ENCODE results near the gene NTM. TPM values are rescaled to one million over a fixed set of nuclear protein-coding genes. Genes with fewer than 3 reads are reported as not detected.
"Not testable (repeated sequence)": the region's sequence is repeated elsewhere in the genome, so short reads cannot be mapped to it uniquely, and the experiment has no call there.

The NTM gene
- total RNA-seq, 3 donors from 2014 or later: 0.66 to 9.0 (median 1.0) TPM

DNA sequence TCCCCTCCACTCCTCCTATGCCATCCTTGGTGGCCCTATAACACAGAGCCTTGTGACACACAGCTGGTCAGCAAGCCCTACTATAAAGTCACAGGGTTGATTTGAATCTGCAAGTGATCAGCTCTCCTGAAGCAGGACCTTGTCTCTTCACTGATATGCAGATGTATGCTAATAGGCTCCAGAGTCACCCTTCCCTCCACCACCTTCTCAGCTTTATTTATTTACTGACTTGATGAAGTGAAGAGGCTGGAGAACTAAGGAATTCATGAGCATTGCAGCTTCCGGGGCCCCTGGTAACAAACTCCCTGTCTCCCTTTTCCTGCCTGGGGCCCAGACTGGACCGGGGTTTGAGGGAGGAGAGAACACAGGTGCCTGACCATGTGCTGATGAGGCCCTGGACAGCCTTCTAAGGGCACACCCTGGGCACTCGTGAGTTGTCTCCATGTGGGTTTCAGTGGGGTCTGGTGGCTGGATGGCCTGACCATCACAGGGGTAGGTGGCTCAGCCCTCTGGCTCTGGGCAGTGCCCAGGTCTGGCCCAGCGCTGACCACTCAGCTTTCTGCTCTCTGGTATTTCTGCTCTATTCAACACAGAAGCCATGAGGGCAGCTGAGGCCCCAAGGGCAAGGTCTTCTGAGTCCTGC, 307.5 kb downstream of the NTM start:
- TF ChIP-seq, protein P1, sequence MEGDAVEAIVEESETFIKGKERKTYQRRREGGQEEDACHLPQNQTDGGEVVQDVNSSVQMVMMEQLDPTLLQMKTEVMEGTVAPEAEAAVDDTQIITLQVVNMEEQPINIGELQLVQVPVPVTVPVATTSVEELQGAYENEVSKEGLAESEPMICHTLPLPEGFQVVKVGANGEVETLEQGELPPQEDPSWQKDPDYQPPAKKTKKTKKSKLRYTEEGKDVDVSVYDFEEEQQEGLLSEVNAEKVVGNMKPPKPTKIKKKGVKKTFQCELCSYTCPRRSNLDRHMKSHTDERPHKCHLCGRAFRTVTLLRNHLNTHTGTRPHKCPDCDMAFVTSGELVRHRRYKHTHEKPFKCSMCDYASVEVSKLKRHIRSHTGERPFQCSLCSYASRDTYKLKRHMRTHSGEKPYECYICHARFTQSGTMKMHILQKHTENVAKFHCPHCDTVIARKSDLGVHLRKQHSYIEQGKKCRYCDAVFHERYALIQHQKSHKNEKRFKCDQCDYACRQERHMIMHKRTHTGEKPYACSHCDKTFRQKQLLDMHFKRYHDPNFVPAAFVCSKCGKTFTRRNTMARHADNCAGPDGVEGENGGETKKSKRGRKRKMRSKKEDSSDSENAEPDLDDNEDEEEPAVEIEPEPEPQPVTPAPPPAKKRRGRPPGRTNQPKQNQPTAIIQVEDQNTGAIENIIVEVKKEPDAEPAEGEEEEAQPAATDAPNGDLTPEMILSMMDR (IDR thresholded peaks at IDR 0.05): no peak
- TF ChIP-seq POLR2A (IDR thresholded peaks at IDR 0.05) (no peak), POLR2AphosphoS5 (IDR thresholded peaks at IDR 0.05) (no peak)
- H3K27ac ChIP-seq: no peak overlapping the region
- no peak overlapping the region for H3K4me3 ChIP-seq
- intact Hi-C loops (cut with DNase I; ENCODE audit: low total_unique reads): no loop called here
- no peaks in the 10 kb centered on the region for H3K9me3 ChIP-seq
- no peaks in the 10 kb centered on the region for H3K4me1 ChIP-seq
- DNase-seq (ENCODE audit: low spot score in 2 of 2): no peak
- no peaks in the 10 kb centered on the region for H3K36me3 ChIP-seq
- peaks cover 0 to 10% of the 10 kb centered on the region in 2 donors for H3K27me3 ChIP-seq

DNA sequence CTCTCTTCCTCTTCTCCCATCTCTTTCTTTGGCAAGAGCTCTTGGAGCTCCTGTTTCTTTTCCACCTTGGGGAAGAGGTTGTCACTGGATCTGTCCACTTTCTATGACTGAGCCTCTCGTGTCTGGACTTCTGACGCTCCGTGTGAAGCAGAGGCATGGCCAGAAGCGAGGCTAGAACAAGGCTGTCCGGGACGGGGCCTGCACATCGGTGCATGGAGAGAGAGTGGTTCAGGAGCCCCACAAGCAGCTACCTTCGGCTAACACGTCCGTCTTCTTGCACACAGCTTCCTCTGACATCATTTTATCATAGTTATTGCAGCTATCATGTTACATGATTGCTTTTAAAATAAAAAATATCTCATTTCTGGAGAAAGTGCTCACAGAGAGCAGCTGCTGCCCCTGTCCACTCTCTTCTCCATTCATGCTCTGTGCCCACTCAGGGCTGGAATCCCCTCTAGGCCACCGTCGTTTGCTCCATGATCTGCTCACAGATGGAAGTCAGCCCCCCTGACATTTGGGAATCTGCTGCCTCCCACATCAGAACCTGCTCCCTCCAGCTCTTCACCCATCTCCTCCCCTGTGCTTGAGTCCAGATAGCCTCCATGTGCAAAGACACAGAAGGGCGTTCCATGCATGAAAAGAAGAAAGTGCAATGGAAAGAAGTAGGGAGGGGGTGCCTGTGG, 308.4 kb downstream of the NTM start:
- Histone ChIP-seq H3K36me3 (no peaks in the 10 kb centered on the region), H3K4me1 (no peaks in the 10 kb centered on the region), H3K27me3 (peaks cover 0 to 18% of the 10 kb centered on the region in 2 donors), H3K27ac (no peak overlapping the region), H3K4me3 (no peak overlapping the region), H3K9me3 (no peaks in the 10 kb centered on the region)
- TF ChIP-seq POLR2A (IDR thresholded peaks at IDR 0.05) (no peak), POLR2AphosphoS5 (IDR thresholded peaks at IDR 0.05) (no peak)
- TF ChIP-seq, protein P1 (IDR thresholded peaks at IDR 0.05): no peak
- DNase-seq (ENCODE audit: low spot score in 2 of 2): no peak
- intact Hi-C loops (cut with DNase I; ENCODE audit: low total_unique reads): no loop called here

DNA sequence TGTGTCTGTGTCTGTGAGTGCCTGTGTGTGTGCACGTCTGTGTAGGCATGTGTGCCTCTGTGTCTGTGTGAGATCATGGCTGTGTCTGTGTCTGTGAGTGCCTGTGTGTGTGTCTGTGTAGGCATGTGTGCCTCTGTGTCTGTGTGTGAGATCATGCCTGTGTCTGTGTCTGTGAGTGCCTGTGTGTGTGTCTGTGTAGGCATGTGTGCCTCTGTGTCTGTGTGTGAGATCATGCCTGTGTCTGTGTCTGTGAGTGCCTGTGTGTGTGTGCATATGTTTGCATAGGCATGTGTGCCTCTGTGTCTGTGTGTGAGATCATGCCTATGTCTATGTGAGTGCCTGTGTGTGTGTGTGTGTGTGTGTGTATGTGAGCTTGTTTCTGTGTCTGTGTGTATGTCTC, 310.0 kb downstream of the NTM start:
- peaks cover 0 to 29% of the 10 kb centered on the region in 2 donors for H3K27me3 ChIP-seq
- H3K4me1 ChIP-seq; H3K4me3 ChIP-seq; DNase-seq (ENCODE audit: low spot score in 2 of 2); intact Hi-C loops (cut with DNase I; ENCODE audit: low total_unique reads); H3K9me3 ChIP-seq; H3K27ac ChIP-seq; H3K36me3 ChIP-seq: not testable (repeated sequence)

DNA sequence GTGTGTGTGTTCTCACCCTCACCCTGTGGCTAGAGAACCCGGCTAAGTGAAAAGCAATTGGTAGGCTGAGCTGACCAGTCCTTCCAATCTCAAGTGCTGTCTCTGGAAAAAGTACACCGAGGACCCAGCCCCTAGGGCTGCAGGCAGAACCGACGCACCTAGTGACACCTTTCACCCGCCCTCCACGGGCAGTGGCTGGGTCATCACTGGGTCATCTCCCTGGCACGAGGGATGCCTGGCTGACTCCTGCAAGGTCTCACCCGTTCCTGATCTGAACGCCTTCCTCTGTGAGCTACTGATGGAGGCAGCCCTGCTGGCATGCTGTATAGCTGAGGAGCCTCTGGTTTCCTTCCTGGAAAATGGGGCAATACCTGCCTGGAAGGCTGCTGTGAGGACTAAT, 311.5 kb downstream of the NTM start:
- Histone ChIP-seq H3K36me3 (no peaks in the 10 kb centered on the region), H3K9me3 (no peaks in the 10 kb centered on the region), H3K27ac (no peak overlapping the region), H3K4me3 (no peak overlapping the region), H3K27me3 (peaks cover 0 to 29% of the 10 kb centered on the region in 2 donors), H3K4me1 (no peaks in the 10 kb centered on the region)
- DNase-seq (ENCODE audit: low spot score in 2 of 2): no peak
- intact Hi-C loops (cut with DNase I; ENCODE audit: low total_unique reads): no loop called here
- TF ChIP-seq POLR2AphosphoS5 (IDR thresholded peaks at IDR 0.05) (no peak), POLR2A (IDR thresholded peaks at IDR 0.05) (no peak)
- TF ChIP-seq, protein P1 (IDR thresholded peaks at IDR 0.05): no peak

DNA sequence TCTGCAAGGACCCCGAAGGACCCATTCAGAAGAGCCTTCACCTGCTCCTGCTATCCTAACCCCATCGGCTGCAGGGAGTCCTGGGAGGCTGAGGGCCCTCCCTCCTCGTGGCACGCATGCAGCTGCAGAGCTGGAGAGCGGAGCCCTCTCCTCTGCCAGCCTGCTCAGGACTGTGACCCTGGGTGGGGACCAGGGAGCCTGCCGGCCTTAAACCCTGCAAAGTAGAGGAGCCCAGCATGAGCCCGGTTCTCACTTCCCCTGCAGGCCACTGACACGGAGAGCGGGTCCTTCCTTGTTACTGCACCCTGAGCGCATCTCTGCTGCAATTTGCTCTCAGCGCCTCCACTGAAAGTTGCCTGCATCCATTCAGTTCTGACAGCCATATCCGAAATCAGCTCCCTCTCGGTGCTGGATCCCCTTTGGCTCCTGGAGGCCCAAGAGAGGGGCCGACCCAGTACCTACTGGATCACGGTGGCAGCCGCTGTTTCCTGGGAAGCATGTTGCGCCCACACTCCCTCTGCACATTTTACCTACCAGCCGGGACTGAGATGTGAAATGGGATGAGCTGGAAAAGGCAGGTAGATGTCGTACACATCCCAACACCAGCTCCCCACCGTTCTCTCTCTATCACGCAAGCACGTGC, 312.1 kb downstream of the NTM start:
- H3K27ac ChIP-seq: no peak overlapping the region
- peaks cover 0 to 29% of the 10 kb centered on the region in 2 donors for H3K27me3 ChIP-seq
- no peak overlapping the region for H3K4me3 ChIP-seq
- intact Hi-C loops (cut with DNase I; ENCODE audit: low total_unique reads): no loop called here
- TF ChIP-seq POLR2AphosphoS5 (IDR thresholded peaks at IDR 0.05) (no peak), POLR2A (IDR thresholded peaks at IDR 0.05) (no peak)
- TF ChIP-seq, protein P1 (IDR thresholded peaks at IDR 0.05): no peak
- no peaks in the 10 kb centered on the region for H3K9me3 ChIP-seq
- H3K4me1 ChIP-seq: no peaks in the 10 kb centered on the region
- DNase-seq (ENCODE audit: low spot score in 2 of 2): no peak
- no peaks in the 10 kb centered on the region for H3K36me3 ChIP-seq

Data from breast epithelium (tissue), 4 donors.